NCI-H345 (cell line): ENCODE results near the gene CATSPERB.
"Not testable (repeated sequence)": the region's sequence is repeated elsewhere in the genome, so short reads cannot be mapped to it uniquely, and the experiment has no call there.

Source experiments
- DNase-seq: peaks from one replicate; lab custom pipeline; 2025; lab: John Stamatoyannopoulos, UW

The CATSPERB gene, protein sequence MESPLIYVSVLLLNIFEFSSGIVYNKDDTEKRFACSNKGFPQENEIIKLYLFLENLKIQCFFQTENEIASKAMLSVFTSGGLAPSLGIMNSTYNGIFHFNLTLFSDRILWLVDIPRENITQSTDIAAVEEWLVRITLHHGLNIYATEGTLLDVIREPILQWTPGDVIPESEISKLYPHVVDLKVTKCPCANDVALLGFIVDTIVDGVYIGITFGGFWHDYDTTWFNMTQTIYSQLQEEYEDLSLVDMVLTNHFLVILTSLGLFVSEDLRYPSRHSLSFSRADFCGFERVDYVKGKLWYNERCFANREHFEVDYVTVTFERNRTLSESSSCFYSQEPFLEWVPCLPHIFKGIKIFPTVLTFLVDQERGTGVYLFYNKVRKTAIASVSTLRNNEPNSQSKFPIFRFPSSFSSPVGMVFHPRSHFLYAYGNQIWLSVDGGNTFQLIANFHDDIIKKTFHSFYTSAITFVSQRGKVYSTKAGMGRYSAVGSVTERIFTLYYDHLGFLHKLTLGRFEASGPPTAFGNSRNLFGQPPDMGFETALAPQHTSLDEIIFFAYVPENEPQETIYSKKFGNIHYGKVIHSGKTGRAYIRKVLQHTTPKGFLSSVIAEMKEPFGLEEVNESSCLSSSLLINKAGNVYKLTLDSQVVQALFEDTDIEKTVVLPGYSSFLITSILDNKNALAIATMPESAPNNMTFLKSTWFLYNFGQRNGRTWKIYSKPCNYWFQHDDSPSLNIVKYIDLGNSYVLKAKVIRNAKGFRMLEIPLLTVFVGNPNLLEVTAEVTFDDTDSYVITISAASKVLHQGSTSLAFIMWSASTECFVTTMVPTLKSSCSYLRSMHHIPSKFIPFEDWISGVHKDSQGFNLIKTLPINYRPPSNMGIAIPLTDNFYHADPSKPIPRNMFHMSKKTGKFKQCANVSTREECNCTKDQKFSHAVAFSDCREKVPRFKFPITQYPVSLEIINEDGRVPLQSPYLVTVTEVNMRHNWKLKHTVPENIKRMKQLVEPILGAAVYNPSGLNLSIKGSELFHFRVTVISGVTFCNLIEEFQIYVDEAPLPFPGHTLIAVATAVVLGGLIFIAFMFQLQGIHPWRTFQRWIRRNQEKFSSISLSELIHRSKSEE

DNA sequence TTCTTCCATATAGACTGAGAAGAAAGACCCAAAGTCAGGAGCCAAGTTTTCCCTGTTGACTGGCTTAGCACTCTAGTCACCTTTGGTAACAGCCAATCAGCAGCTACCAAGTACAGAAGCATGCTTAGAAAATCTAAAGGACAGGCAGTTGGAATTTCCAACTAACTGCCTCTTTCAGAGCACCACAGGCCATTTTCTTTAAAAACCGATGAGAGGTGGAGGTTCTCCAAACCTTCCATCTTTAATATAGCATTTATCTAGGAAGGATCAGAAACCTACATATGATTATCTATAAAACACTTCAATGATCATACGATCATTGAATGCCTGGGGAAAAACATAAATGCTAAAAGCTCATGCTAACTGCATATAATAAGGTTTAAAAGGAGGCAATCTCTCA, at the start of gene CATSPERB:
Gene CATSPERB (minus strand): TSS at position 101 of the 400 bp plus-strand sequence. CDS start 2,607 bp downstream, outside the sequence.
- DNase-seq = no peak

DNA sequence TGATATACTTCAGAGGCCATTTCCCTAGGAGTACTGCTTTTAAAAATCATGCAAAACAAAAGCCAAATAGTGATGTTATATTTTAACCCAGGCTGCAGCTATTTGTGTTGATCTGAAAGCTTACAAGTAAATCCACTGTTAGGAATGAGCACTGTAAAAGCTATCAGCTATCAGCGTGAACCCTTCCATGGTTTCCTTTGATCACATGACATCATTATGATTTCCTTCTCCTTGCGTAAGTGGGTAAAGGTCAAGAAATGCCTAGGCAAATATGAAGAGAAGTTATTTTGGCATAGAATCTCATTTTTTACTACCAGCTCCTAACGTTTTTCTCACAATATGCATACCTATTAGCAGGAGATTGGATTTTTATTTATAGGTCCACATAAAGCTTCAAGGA, 48.6 kb upstream of the CATSPERB start:
- no peak for DNase-seq

DNA sequence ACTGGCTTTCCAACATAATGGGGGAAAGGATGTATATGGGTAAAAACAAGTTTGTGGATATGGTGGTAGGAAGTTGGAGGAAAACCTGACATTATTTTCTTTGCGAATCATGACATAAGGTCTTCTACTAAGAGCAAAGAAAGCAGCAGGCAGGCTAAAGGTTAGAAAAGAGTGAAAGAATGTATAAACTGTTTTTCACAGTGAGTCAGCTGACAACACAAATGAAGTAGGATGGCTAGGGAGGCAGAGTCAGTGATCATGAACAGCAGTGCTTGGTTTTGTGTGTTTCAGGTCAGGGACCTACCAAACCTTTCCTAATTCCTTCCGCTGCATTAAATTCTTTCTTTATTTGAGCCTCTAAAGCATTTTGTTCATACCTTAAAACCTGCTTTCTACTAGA, 46.3 kb upstream of the CATSPERB start:
- DNase-seq = no peak

DNA sequence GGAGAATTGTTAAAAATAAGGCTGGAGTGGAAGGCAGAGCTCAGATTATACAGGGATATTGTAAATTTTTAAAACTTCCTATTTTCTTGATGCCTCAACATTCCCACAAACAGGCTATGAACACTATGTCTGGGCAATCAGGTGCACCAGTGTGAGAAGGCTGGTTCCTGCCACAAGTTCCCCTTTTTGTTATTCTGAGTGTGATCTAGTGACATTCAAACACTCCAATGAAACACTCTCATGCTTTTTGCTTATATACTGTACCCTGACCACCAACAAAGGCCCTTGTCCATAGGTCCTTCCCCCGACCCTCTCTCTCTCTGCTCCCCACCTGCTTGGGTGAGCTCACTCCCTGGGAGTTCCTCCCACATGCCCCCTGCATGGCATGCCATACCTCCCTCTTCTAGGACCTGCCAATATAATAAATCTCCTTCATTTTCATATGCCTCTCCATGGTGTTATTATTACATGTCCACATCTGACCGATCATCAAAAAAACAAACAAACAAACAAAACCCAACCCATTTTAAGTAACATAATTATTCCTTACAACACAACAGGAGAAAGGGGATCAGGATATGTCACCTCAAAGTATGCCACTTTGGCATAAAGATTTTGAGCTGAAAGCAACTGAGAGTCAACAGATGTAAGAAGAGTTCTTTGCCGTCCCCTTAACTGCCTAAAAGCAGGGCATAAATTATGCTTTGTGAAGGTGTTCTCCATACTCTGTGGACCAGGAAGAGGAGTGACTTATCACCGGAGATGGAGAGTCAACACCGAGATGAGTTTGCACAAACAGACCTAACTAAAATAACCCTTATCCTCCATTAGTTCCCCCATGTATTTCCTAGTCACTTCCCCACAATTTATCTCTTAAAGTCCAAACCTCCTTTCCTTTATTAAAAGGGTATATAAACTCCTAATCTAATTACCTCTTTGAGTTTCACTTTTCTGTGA, 42.5 kb upstream of the CATSPERB start:
- DNase-seq = no peak

DNA sequence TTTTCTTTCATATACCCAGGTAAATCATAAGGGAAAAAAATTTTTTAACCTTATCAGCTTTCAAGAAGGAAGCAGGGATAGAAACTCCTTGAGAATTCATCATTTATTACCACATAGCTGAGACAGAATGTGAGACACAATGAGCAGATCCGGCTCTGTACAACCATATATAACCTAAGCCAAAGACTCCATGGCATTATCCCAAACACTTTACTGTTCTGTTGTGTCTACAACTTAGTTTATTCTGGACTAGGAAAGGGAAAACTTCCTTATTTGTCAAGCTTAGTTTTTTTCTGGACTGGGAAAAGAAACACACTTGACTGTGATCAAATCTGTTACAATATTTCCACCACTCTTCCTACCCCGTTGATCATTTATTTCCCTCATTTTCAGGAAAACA, 38.3 kb upstream of the CATSPERB start:
- DNase-seq = no peak

DNA sequence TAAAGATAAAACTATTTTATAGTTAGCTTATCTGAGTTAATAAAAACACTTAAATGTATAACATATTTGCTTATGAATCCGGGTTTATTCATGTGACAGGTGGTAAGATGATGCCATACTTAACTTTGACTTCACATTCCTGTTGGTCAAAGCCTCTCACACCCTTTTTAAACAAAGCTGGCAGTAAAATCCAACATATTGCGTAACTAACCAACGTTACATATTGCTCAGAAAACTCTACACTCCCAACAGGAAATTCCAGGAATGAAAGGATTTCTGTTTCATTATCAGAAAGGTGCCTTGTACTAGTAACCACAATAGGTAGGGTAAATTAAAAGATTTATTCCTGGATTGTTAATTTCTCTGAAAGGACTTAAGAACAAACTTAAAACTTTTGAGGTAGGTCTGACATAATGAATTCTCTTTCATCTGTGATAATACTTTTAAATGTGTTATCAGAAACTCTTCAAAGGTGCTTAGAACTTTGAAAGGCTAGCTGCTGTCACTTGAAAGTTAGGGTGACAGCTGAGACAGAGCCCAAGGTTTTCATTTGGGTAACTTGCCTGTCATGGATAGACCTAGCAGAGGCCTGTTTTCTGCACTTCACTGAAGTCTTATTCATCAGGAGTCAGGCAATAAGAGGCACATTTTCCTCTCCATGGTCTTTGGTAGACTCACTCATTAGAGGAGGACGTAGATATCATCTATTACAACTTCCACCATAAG, 23.8 kb upstream of the CATSPERB start:
- DNase-seq = no peak

DNA sequence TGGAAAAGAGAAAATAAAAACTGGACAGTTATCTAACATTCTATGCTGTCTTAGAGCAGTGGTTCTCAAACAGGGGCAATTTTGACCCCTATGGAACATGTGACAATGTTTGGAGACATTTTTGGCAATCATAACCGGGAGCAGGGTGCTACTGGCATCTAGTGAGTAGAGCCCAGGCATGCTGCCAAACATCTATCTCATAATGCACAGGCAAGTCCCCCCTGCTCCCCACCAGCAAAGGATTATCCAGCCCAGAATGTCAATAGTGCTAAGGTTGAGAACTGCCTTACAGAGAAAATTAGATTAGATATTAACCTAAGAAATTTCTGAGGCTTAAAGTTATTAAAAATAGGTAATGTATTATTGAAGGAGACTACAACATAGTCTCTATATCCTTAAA, 22.9 kb upstream of the CATSPERB start:
- DNase-seq = peak; percentile 5

DNA sequence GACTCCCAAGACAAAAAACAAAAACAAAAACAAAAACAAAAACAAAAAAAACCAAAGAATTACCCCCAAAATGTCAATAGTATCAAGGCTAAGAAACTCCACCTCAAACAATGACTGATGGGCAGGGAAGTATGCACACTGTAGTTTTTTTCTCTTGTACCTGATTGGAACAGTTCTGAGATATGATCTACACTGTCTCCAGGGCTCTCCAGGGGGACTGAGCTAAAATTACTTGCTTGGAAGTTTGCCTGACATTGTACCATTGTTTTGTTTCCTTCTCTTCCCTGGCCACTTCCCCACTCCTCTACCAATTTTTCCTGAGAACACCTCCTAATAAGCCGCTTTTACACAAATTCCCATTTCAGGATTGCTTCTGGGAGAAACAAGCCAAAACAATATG, 22.3 kb upstream of the CATSPERB start:
- DNase-seq = no peak

DNA sequence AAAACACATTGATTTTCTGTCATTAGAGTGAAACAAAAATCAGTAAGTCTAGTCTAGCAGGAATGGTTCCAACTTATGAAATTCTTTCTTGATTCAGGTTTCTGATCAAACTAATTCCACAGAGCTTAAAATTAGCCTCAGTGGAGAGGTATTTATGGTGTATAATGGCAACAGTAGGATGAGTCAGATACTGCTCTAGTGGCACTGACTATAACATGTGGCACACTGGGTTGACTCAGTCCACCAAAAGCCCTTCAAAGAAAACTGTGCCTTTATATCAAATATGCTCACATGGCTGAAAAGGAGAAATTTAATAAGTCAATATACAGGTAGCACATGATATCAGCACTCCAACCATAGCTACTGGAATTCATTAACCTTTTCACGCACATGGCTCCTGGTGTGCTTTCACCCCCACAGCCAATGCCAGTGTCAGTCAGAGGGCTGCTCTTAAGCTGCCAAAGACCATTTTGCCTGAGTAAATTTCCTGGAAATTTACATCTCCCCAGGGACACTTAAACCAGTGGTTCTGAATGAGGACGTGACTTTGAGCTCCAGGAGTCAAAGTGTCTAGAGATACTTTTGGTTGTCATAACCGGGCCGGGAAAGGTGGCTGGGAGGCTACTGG, 21.7 kb upstream of the CATSPERB start:
- peak; percentile 23 for DNase-seq

DNA sequence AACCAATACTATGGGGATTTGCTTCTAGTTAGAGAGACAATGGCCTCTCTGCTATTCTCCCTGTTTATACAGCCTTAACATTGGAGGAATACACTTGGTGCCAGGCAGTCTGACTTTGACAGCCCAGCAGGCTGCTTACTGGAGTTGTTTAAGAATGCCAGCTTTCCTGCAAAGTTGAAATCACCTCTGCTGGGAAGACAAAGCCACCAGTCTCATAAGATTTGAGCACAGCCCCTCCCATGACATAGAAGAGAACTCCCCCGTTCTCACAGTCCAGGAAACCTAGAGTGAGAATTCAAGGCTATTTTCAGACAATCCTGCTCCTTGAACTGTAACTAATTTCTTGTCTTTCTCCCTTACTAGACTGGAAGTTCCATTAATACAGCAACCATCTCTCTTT, 21.1 kb upstream of the CATSPERB start:
- no peak for DNase-seq

DNA sequence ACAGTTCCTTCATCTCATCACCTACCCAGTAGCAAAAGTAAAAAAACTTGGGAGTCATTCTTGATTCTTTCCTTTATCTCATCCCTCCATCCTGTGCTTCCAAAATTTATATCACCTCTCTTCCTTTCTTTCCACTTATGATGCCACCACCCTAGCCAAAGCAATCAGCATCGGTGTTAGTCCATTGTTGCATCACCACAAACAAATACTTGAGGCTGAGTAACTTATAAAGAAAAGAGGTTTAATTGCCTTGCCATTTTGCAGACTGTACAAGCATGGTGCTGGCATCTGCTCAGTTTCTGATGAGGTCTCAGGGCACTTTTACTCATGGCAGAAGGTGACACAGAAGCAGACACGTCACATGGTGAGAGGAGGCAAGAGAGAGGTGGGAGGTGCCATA, 19.8 kb upstream of the CATSPERB start:
- DNase-seq = no peak

DNA sequence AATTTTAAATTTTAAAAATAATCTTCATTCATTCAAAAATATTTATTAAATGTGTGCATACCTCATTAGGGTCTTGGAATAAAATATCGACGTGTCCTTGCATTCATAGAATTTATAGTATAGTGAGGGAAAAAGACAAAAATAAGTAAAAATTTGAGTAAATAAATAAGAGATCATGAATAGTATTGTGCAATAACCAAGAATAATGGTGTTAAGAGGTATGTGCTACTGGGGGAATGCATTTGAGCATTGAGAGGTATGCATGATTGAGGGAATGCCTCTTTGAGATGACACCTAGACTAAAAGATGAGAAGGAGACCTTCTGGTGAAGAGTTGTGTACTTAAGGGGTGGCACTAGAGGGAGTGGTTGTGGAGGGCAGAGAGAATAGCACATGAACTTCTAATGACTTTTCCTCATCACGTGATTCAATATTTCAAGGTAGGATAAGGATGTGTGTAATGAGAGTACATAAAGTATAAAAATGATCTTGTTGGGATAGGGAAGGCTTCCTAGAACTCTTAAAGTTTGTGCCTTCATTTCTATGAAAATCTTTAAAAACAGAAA, 18.8 kb upstream of the CATSPERB start:
- DNase-seq = no peak

DNA sequence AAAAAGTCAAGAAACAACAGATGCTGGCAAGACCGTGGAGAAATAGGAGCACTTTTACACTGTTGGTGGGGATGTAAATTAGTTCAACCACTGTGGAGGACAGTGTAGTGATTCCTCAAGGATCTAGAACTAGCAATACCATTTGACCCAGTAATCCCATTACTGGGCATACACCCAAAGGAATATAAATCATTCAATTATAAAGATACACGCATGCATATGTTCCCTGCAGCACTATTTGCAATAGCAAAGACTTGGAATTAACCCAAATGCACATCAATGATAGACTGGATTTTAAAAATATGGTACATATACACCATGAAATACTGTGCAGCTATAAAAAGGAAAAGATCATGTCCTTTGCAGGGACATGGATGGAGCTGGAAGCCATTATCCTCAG, 18.0 kb upstream of the CATSPERB start:
- no peak for DNase-seq

DNA sequence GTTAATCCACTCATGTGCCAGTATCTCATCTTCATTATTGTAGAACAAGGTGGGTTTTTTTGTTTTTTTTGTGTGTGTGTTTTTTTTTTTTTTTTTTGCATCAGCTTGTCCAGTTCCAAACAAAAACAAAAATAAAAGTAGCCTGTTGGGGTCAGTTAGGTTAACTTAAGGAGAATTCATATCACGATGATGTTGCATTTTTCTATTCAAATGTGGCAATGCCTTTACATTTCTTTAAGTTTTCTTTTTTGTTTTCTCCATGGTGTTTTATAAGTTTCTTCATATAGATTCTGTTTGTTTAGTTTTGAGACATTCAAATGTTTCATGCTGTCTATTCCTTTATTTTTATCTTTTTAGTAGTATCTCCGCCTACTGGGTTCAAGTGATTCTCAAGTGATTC, 16.2 kb upstream of the CATSPERB start:
- DNase-seq = no peak

DNA sequence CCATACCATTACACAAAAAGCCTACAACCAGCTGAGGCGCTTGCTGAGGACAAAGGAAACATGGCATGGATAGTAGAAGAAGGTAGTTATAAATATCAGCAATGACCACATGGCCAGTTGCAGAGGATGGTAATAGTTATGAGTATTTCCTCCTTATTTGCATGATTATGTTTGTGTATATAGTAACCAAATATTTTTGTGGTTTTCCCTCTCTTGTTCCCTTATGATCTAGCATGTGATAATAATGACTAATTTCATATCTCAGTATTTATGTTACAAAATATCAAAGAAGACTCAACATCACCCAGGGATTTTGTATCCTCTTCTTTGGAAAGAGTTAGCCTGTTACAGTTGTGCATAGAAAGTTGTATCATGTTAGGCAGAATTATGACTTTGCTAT, 13.5 kb upstream of the CATSPERB start:
- no peak for DNase-seq

DNA sequence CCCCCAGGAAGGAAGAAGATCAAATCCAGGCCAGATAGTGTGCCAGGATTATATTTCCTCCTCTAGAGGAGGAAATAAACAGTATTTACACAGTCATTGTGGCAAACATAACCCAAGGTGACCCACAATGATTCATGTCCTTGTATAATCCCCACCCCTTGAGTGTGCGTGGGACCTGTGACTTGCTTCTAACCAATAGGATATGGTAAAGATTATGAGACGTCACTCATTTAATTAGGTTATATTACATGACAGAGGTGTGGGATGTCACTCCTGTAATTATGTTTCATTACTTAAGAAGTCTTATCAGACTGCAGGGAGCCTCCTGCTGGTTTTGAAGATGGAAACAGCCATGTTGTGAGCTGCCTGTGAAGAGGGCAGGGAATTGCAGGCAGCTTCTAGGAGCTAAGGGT, 12.2 kb upstream of the CATSPERB start:
- no peak for DNase-seq

DNA sequence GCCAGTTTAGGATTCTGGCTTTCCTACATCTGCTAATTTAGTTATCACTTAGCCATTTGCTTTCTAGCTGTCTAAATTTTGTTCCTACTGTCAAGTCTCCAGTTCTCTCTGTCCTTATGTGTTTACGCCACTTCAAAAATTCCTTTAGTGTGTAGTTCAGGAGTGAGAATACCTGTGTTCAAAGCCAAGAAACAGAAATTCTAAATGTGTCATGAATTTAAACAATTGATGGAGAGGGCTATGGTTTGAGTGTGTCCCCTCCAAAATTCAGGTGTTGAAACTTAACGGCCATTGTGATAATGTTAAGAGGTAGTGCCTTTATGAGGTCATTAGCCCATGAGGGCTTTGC, 11.4 kb upstream of the CATSPERB start:
- DNase-seq = no peak

DNA sequence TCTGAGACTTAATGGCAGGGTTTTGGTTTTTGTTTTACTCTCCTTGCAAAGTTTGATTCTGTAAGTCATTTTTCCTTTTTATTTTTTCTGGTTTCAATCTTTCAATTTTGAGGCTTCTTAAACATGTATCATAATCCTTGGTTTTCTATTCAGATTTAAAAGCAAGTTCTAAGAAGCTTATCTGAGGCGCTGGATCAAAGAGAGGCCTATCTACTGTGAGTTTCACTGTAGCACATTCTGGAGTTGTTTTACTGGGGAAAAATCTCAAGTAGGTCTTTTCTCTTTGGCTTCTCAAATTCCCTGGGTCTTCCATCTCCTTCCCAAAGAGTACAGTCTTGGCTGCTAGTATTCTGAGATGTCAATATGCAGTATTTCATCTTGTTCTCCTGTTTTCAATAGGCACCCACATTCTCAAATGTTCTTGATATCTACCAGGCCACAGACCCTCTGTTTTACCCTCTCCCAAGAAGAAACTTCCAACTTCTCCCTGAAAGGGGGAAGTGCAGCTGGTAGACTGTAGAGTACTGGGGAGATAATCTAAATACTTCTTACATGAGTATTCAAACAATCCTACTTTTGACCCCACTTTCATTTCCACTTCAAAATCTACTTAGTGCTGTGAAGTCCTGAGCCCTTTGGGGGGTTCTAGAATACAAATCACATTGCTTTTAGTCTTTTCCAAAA, 10.9 kb upstream of the CATSPERB start:
- DNase-seq = no peak

DNA sequence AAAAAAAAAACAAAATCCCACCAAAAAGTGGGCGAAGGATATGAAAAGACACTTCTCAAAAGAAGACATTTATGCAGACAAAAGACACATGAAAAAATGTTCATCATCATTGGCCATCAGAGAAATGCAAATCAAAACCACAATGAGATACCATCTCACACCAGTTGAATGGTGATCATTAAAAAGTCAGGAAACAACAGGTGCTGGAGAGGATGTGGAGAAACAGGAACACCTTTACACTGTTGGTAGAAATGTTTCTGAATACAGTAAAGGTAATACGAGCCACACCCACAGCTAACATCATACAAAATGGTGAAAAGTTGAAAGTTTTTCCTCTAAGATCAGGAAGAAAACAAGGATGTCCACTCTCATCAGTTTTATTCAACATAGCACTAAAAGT, 8.0 kb upstream of the CATSPERB start:
- not testable (repeated sequence) for DNase-seq

DNA sequence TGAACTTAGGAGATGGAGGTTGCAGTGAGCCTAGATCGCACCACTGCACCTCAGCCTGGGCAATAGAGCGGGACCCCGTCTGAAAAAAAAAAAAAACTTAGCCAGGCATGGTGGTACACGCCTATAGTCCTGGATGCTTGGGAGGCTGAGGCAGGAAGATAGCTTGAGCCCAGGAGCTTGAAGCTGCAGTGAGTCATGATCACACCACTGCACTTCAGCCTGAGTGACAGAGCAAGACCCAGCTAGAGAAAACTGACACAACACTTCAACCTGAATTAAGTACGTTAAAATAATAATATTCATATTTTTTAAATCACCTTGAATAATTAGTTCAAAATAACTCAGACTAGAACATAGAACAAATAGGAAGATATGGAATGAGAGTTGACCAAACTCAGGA, 5.7 kb upstream of the CATSPERB start:
- no peak for DNase-seq
